HFFc6 (cell line): ENCODE measurements around the gene DZIP3. TPM values are rescaled to one million over a fixed set of nuclear protein-coding genes. Genes with fewer than 3 reads are reported as not detected.

ENCODE experiments used
- DNase-seq: peaks from one replicate; pipeline ENCODE4 v3.0.0-alpha.2; 2018
- H3K27ac Mint-ChIP-seq: 2 replicates; pipeline ENCODE4 v1.8.0; 2020; ENCODE audit warnings: mild to moderate bottlenecking, mixed read lengths
- H3K27me3 Mint-ChIP-seq: 2 replicates; pipeline ENCODE4 v1.8.0; 2021; ENCODE audit warnings: mild to moderate bottlenecking, moderate library complexity, mixed read lengths; ENCODE audit not compliant: insufficient read depth
- H3K36me3 Mint-ChIP-seq: 2 replicates; pipeline ENCODE4 v1.8.0; 2021; ENCODE audit warnings: low read depth, mixed read lengths
- H3K4me1 Mint-ChIP-seq: 2 replicates; pipeline ENCODE4 v1.8.0; 2020; ENCODE audit warnings: low read depth, mixed read lengths
- H3K4me3 Mint-ChIP-seq: 2 replicates; pipeline ENCODE4 v1.8.0; 2020; ENCODE audit warnings: mild to moderate bottlenecking, moderate library complexity, mixed read lengths
- H3K9me3 Mint-ChIP-seq: 2 replicates; pipeline ENCODE4 v1.8.0; 2020; ENCODE audit warnings: mild to moderate bottlenecking, mixed read lengths
- total RNA-seq, 6 experiments: library from RNA; stranded (reverse); fragmentation: NEBNext Ultra II Directional; extraction: Animal tissue kit (Norgen Biotek cat#: 25700); gene quantifications; 2 replicates in 1 of 6; 3 replicates in 5 of 6; pipeline ENCODE4 v1.2.3, GENCODE V29; 2021
- TF ChIP-seq, protein P1 (sequence below): fragments of 200-600 bp; sonication (generic); IDR thresholded peaks from 2 replicates; pipeline ENCODE4 v1.5.0; 2021; ENCODE audit warnings: antibody characterized with exemption, mild to moderate bottlenecking

The DZIP3 gene
- total RNA-seq, 6 experiments from 2014 or later: 9.0 to 13.1 (median 11.9) TPM

DNA sequence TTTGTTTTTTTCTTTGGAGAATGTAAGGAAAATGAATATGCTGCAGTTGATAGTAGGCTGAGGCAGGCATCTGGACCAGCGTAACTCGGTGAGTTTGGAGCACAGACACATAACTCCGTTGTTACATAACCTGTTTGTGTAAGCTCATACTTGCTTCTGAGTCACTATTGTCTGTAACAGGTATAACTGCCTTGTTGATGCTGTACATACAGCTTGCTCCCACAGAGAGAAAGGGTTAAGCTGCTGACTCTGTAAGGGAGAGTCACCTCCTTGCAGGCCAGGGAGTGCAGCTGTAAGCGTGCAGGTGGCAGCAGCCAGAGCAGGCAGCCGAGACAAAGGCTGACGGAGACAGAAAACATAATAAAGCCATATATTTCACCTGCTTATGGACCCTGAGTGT lies 147.3 kb downstream of the DZIP3 start:
- TF ChIP-seq, protein P1, sequence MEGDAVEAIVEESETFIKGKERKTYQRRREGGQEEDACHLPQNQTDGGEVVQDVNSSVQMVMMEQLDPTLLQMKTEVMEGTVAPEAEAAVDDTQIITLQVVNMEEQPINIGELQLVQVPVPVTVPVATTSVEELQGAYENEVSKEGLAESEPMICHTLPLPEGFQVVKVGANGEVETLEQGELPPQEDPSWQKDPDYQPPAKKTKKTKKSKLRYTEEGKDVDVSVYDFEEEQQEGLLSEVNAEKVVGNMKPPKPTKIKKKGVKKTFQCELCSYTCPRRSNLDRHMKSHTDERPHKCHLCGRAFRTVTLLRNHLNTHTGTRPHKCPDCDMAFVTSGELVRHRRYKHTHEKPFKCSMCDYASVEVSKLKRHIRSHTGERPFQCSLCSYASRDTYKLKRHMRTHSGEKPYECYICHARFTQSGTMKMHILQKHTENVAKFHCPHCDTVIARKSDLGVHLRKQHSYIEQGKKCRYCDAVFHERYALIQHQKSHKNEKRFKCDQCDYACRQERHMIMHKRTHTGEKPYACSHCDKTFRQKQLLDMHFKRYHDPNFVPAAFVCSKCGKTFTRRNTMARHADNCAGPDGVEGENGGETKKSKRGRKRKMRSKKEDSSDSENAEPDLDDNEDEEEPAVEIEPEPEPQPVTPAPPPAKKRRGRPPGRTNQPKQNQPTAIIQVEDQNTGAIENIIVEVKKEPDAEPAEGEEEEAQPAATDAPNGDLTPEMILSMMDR: no peak
- peaks cover 3% of the 10 kb centered on the region; the same call in 1 of the 2 replicates for H3K27me3 Mint-ChIP-seq
- H3K9me3 Mint-ChIP-seq: no peaks in the 10 kb centered on the region; the same call in 1 of the 2 replicates
- H3K4me3 Mint-ChIP-seq: no peak overlapping the region
- DNase-seq: no peak
- no peaks in the 10 kb centered on the region for H3K4me1 Mint-ChIP-seq
- no peaks in the 10 kb centered on the region for H3K36me3 Mint-ChIP-seq
- no peak overlapping the region for H3K27ac Mint-ChIP-seq

DNA sequence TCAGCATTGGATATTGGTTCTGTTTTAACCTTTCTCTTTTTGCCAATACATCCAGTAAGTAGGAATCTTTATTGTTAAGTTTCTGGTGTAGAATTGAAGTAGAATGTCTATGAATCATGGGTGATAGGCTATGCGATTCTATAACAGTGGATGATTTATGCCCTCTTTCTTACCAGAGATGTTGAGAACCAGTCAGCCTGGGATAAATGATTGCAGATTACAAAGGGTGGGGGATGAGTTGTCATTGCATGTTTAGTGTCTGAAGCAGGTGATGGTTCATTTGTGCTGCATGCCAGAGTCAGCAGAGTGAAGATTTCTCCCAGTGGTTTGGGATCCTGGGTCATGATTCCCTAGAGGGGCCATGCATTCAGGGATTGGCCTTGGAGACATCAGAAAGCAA lies 153.4 kb downstream of the DZIP3 start:
- Mint-ChIP-seq H3K27ac (no peak overlapping the region), H3K27me3 (no peaks in the 10 kb centered on the region; the same call in none of the 2 replicates), H3K9me3 (peaks cover 12% of the 10 kb centered on the region), H3K4me3 (no peak overlapping the region), H3K36me3 (no peaks in the 10 kb centered on the region), H3K4me1 (no peaks in the 10 kb centered on the region)
- TF ChIP-seq, protein P1: no peak
- DNase-seq: no peak

Other genes starting within 250 kb of the DZIP3 start
- under 1 TPM; 0.19 to 0.59 (median 0.31) TPM for gene MYH15, start 79.1 kb upstream of the DZIP3 start, total RNA-seq
- 10 to 100 TPM; 11.6 to 29.8 (median 26.5) TPM for gene CIP2A, start 284 bp upstream of the DZIP3 start, total RNA-seq
- not detected for gene RETNLB, start 167.7 kb downstream of the DZIP3 start, total RNA-seq
- gene TRAT1, start 233.1 kb downstream of the DZIP3 start, total RNA-seq: not detected